HepG2 (cell line): ENCODE data around the gene CEBPA. TPM values are rescaled to one million over a fixed set of nuclear protein-coding genes. Genes with fewer than 3 reads are reported as not detected.

Experiments used
- ATAD3A ChIP-seq: sonication (generic); formaldehyde crosslinking; IDR thresholded peaks from 2 replicates; pipeline ENCODE4 v1.4.0; 2020; ENCODE audit warnings: missing genetic modification reagents
- BRD4 ChIP-seq: sonication (generic); formaldehyde crosslinking; IDR thresholded peaks from 2 replicates; pipeline ENCODE4 v1.4.0; 2020; ENCODE audit warnings: missing genetic modification reagents
- DBP ChIP-seq: sonication (generic); formaldehyde crosslinking; IDR thresholded peaks from 2 replicates; pipeline ENCODE4 v1.4.0; 2020; ENCODE audit warnings: missing genetic modification reagents; ENCODE audit errors: not compliant biosample characterization
- E2F1 ChIP-seq: sonication (generic); formaldehyde crosslinking; IDR thresholded peaks from 2 replicates; pipeline ENCODE4 v1.5.0; 2020; ENCODE audit warnings: missing genetic modification reagents
- FOXO1 ChIP-seq: sonication (generic); formaldehyde crosslinking; IDR thresholded peaks from 2 replicates; pipeline ENCODE4 v1.4.0; 2020; ENCODE audit warnings: missing genetic modification reagents
- GATAD1 ChIP-seq: IDR thresholded peaks from 2 replicates; pipeline ENCODE4 v1.6.1; 2016; ENCODE audit warnings: missing genetic modification reagents, missing compliant biosample characterization
- HNRNPK ChIP-seq: fragments of 200-400 bp; formaldehyde crosslinking; IDR thresholded peaks from 2 replicates; pipeline ENCODE4 v1.6.1; 2018; ENCODE audit warnings: low read length, low read depth, moderate library complexity, mild to moderate bottlenecking; ENCODE audit not compliant: poor library complexity, severe bottlenecking
- JUN ChIP-seq: sonication (generic); formaldehyde crosslinking; IDR thresholded peaks from 2 replicates; pipeline ENCODE4 v1.4.0; 2020; ENCODE audit warnings: mild to moderate bottlenecking, missing genetic modification reagents
- KDM3A ChIP-seq: IDR thresholded peaks from 2 replicates; pipeline ENCODE4 v1.6.1; 2018; ENCODE audit warnings: low read depth, missing compliant biosample characterization
- MBD4 ChIP-seq: IDR thresholded peaks from 2 replicates; pipeline ENCODE4 v1.6.1; 2012; ENCODE audit warnings: low read length, inconsistent platforms, borderline replicate concordance
- MLX ChIP-seq: IDR thresholded peaks from 2 replicates; pipeline ENCODE4 v1.6.1; 2016
- MTF1 ChIP-seq: sonication (generic); formaldehyde crosslinking; IDR thresholded peaks from 2 replicates; pipeline ENCODE4 v1.5.0; 2020; ENCODE audit warnings: missing genetic modification reagents
- NKX3-1 ChIP-seq: sonication (generic); formaldehyde crosslinking; IDR thresholded peaks from 2 replicates; pipeline ENCODE4 v1.5.0; 2020; ENCODE audit warnings: missing genetic modification reagents
- NR0B2 ChIP-seq: sonication (generic); formaldehyde crosslinking; IDR thresholded peaks from 2 replicates; pipeline ENCODE4 v1.4.0; 2020; ENCODE audit warnings: mild to moderate bottlenecking, missing genetic modification reagents
- RBM39 ChIP-seq: fragments of 200-400 bp; formaldehyde crosslinking; IDR thresholded peaks from one replicate; pipeline ENCODE4 v1.6.1; 2018; ENCODE audit warnings: antibody characterized with exemption, mild to moderate bottlenecking, low read depth, low read length; ENCODE audit not compliant: poor library complexity, severe bottlenecking
- SNAI1 ChIP-seq: sonication (generic); formaldehyde crosslinking; IDR thresholded peaks from 2 replicates; pipeline ENCODE4 v1.5.0; 2020; ENCODE audit warnings: mild to moderate bottlenecking, missing genetic modification reagents, borderline replicate concordance
- SOX6 ChIP-seq, 2 experiments: fragments of 450-650 bp in 1 of 2; sonication (generic) in 1 of 2; formaldehyde crosslinking in 1 of 2; IDR thresholded peaks; 2 replicates each; pipeline versions ENCODE4 v1.4.0 to v1.6.1; 2017 to 2020; ENCODE audit warnings: antibody characterized with exemption in 1 of 2, mild to moderate bottlenecking in 1 of 2, missing genetic modification reagents in 1 of 2
- TBP ChIP-seq: sonication (generic); formaldehyde crosslinking; IDR thresholded peaks from 2 replicates; pipeline ENCODE4 v1.5.0; 2020; ENCODE audit warnings: missing genetic modification reagents
- ZFP1 ChIP-seq: IDR thresholded peaks from 2 replicates; pipeline ENCODE4 v1.6.1; 2016
- ZFY ChIP-seq: sonication (generic); formaldehyde crosslinking; IDR thresholded peaks from 2 replicates; pipeline ENCODE4 v1.4.0; 2020; ENCODE audit warnings: missing genetic modification reagents
- ZNF17 ChIP-seq: sonication (generic); formaldehyde crosslinking; IDR thresholded peaks from 2 replicates; pipeline ENCODE4 v1.5.0; 2020; ENCODE audit warnings: mild to moderate bottlenecking, missing genetic modification reagents
- ZNF44 ChIP-seq: sonication (generic); formaldehyde crosslinking; IDR thresholded peaks from 2 replicates; pipeline ENCODE4 v1.5.1; 2020; ENCODE audit warnings: mild to moderate bottlenecking, missing genetic modification reagents
- ZNF460 ChIP-seq: sonication (generic); formaldehyde crosslinking; IDR thresholded peaks from 2 replicates; pipeline ENCODE4 v1.5.1; 2020; ENCODE audit warnings: missing genetic modification reagents, mild to moderate bottlenecking, borderline replicate concordance
- ZNF496 ChIP-seq: sonication (generic); formaldehyde crosslinking; IDR thresholded peaks from 2 replicates; pipeline ENCODE4 v1.8.1; 2023; ENCODE audit warnings: mild to moderate bottlenecking, moderate library complexity, missing genetic modification reagents; ENCODE audit not compliant: insufficient replicate concordance
- ZNF550 ChIP-seq: sonication (generic); formaldehyde crosslinking; IDR thresholded peaks from 2 replicates; pipeline ENCODE4 v1.4.0; 2020; ENCODE audit warnings: mild to moderate bottlenecking, missing genetic modification reagents, borderline replicate concordance
- ZNF556 ChIP-seq: sonication (generic); formaldehyde crosslinking; IDR thresholded peaks from 2 replicates; pipeline ENCODE4 v1.4.0; 2020; ENCODE audit warnings: mild to moderate bottlenecking, missing genetic modification reagents, borderline replicate concordance
- ZNF563 ChIP-seq: sonication (generic); formaldehyde crosslinking; IDR thresholded peaks from 2 replicates; pipeline ENCODE4 v1.8.0; 2022; ENCODE audit warnings: mild to moderate bottlenecking, moderate library complexity, missing genetic modification reagents
- ZNF589 ChIP-seq: sonication (generic); formaldehyde crosslinking; conservative IDR thresholded peaks from 2 replicates; pipeline ENCODE4 v1.8.0; 2022; ENCODE audit warnings: mild to moderate bottlenecking, moderate library complexity, missing genetic modification reagents
- ZNF761 ChIP-seq: sonication (generic); formaldehyde crosslinking; conservative IDR thresholded peaks from 2 replicates; pipeline ENCODE4 v1.4.0; 2020; ENCODE audit warnings: mild to moderate bottlenecking, missing genetic modification reagents
- ZNF768 ChIP-seq: sonication (generic); formaldehyde crosslinking; IDR thresholded peaks from 2 replicates; pipeline ENCODE4 v1.4.0; 2020; ENCODE audit warnings: missing genetic modification reagents
- polyA plus RNA-seq, 8 experiments: library from polyadenylated mRNA; depleted of rRNA in 3 of 8; stranded (reverse) in 7 of 8; unstranded in 1 of 8; fragments of >200 nt; fragmentation: Illumina TruSeq in 4 of 8; extraction: Trizol in 4 of 8; gene quantifications; 2 replicates each; pipeline versions ENCODE4 v1.2.1 to v1.2.3, GENCODE V29; 2011 to 2016; ENCODE audit warnings: low read depth in 4 of 8, missing spikeins in 1 of 8, mixed read lengths in 1 of 8; ENCODE audit not compliant: insufficient read depth in 1 of 8
- total RNA-seq, 5 experiments: library from RNA; depleted of rRNA; stranded (reverse); fragments of >200 nt; fragmentation: Illumina TruSeq; extraction: Trizol; gene quantifications; 2 replicates each; pipeline ENCODE4 v1.2.3, GENCODE V29; 2016; ENCODE audit warnings: low read depth in 1 of 5

Gene CEBPA
- total and polyA plus RNA-seq, 2 of the 13 experiments (the other 11 are each of a cell fraction or from before 2014, with no cell fraction given), result 24.8 to 103 TPM

GRCh38 chr19:33293255-33294057, 8.9 kb downstream of the CEBPA start (continued):
- no peak for TF ChIP-seq NKX3-1 (CRISPR knock-in tag)
- no peak for TF ChIP-seq ZNF589 (CRISPR knock-in tag)
- no peak for TF ChIP-seq ZNF44
- no peak for TF ChIP-seq ZFP1
- peak; percentile 72 for TF ChIP-seq RBM39
- no peak for TF ChIP-seq ZNF761 (CRISPR knock-in tag)
- peak; percentile 72; the same call in 1 of the 2 replicates for TF ChIP-seq KDM3A (CRISPR knock-in tag)
- TF ChIP-seq ZNF550 (CRISPR knock-in tag), result no peak
- TF ChIP-seq ZNF563, result no peak
- TF ChIP-seq ATAD3A (CRISPR knock-in tag), result no peak
- no peak for TF ChIP-seq TBP (CRISPR knock-in tag)
- TF ChIP-seq SOX6 (IDR thresholded peaks at IDR 0.05), result no peak
- TF ChIP-seq SOX6 (CRISPR knock-in tag; IDR thresholded peaks at IDR 0.05), result peak; percentile 51; the same call in 1 of the 2 replicates
- TF ChIP-seq DBP (CRISPR knock-in tag), result no peak
- 0 out of 2 replicates have a peak, but pooled peaks have one; percentile 33 for TF ChIP-seq FOXO1 (CRISPR knock-in tag)
- TF ChIP-seq GATAD1 (CRISPR knock-in tag), result peak; percentile 58
- no peak for TF ChIP-seq MTF1
- no peak for TF ChIP-seq ZNF496
- no peak for TF ChIP-seq E2F1
- TF ChIP-seq ZNF556 (CRISPR knock-in tag), result no peak
- no peak for TF ChIP-seq MBD4
- no peak for TF ChIP-seq ZNF460 (CRISPR knock-in tag)
- TF ChIP-seq BRD4 (CRISPR knock-in tag), result no peak; the same call in none of the 2 replicates
- TF ChIP-seq NR0B2 (CRISPR knock-in tag), result no peak
- TF ChIP-seq ZNF17 (CRISPR knock-in tag), result no peak
- no peak for TF ChIP-seq ZFY (CRISPR knock-in tag)
- TF ChIP-seq ZNF768 (CRISPR knock-in tag), result peak; percentile 49; the same call in 1 of the 2 replicates
- no peak for TF ChIP-seq MLX (CRISPR knock-in tag)
- TF ChIP-seq HNRNPK, result no peak
- no peak for TF ChIP-seq SNAI1 (CRISPR knock-in tag)
- TF ChIP-seq JUN (CRISPR knock-in tag), result no peak
